GM12878 (cell line): ENCODE results near the gene ZNF202.

Experiments used
- ATF3 ChIP-seq: IDR thresholded peaks from 2 replicates; pipeline ENCODE4 v1.6.1; 2011; ENCODE audit warnings: low read depth, mild to moderate bottlenecking, low read length, moderate library complexity, borderline replicate concordance; ENCODE audit errors: extremely low read depth
- BCLAF1 ChIP-seq: fragments of 450-650 bp; IDR thresholded peaks from 2 replicates; pipeline ENCODE4 v1.6.1; 2017; ENCODE audit warnings: antibody characterized with exemption, mild to moderate bottlenecking, moderate library complexity
- CTCF ChIP-seq, 3 experiments: IDR thresholded peaks in 2 of 3; conservative IDR thresholded peaks in 1 of 3; 2 replicates each; pipeline ENCODE4 v1.5.1; 2011; ENCODE audit warnings: low read depth in 3 of 3, low read length in 3 of 3, mild to moderate bottlenecking in 3 of 3, control low read depth in 2 of 3, moderate library complexity in 2 of 3, inconsistent platforms in 1 of 3, mixed read lengths in 1 of 3; ENCODE audit not compliant: control insufficient read depth in 2 of 3, insufficient read depth in 1 of 3; ENCODE audit errors: extremely low read depth in 1 of 3
- MAX ChIP-seq: IDR thresholded peaks from 2 replicates; pipeline ENCODE4 v1.6.1; 2012; ENCODE audit warnings: low read depth, low read length, improper control_type of control experiment
- POLR2A ChIP-seq: IDR thresholded peaks from 2 replicates; pipeline ENCODE4 v1.6.1; 2011; ENCODE audit warnings: low read depth, mild to moderate bottlenecking, low read length
- POLR2AphosphoS5 ChIP-seq: IDR thresholded peaks from 2 replicates; pipeline ENCODE4 v1.6.1; 2011; ENCODE audit warnings: mild to moderate bottlenecking, low read length, inconsistent platforms
- SUZ12 ChIP-seq: fragments of 200-600 bp; sonication (generic); IDR thresholded peaks from one replicate; pipeline ENCODE4 v1.6.1; 2018; ENCODE audit warnings: antibody characterized with exemption, mild to moderate bottlenecking; ENCODE audit not compliant: unreplicated experiment
- TCF3 ChIP-seq: IDR thresholded peaks from 2 replicates; pipeline ENCODE4 v1.6.1; 2012; ENCODE audit warnings: low read depth, mild to moderate bottlenecking, low read length, borderline replicate concordance; ENCODE audit not compliant: insufficient read depth
- ZNF592 ChIP-seq: fragments of 450-650 bp; IDR thresholded peaks from 2 replicates; pipeline ENCODE4 v1.6.1; 2017; ENCODE audit warnings: mild to moderate bottlenecking, moderate library complexity

GRCh38 chr11:123771664-123772063 lies 30.2 kb upstream of the ZNF202 start:
- TF ChIP-seq MAX = no peak
- no peak for TF ChIP-seq SUZ12
- no peak for TF ChIP-seq POLR2AphosphoS5
- TF ChIP-seq CTCF (IDR thresholded peaks at IDR 0.05 in 2 of 3, conservative IDR thresholded peaks at IDR 0.05 in 1 of 3; ENCODE audit: control insufficient read depth in 2 of 3, extremely low read depth in 1 of 3, insufficient read depth in 1 of 3, low read depth in 3 of 3, low read length in 3 of 3) = no peak
- no peak for TF ChIP-seq POLR2A
- TF ChIP-seq TCF3 = no peak
- TF ChIP-seq BCLAF1 = no peak
- TF ChIP-seq ZNF592 = no peak
- TF ChIP-seq ATF3 = no peak
